ENCODE measurements around the gene LNX1. TPM values are rescaled to one million over a fixed set of nuclear protein-coding genes. Genes with fewer than 3 reads are reported as not detected.

Gene LNX1
- polyA plus RNA-seq, 3 donors, result 0.09 to 0.13 TPM; not detected in 1

DNA sequence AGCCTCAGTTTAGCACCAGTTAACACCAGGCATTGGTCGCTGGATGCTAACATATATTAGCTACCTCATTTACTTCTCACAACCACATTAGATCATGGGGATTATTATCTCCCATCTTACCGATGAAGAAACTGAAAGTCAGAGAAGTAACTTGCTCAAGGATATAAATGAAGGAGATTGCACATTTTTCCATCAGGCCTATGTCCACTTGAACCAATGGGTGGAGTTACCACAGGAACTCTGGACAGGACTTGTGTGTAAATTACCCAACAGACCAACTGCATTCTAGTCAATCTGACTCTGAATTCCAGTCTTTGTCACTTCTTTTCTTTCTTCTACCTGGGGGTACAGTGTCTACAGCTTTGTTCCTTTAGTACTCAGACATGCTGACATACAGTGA is 1.8 kb downstream of the LNX1 start:
- H3K9me3 Mint-ChIP-seq, result no peaks in the 10 kb centered on the region
- no peak for DNase-seq
- H3K36me3 Mint-ChIP-seq, result no peaks in the 10 kb centered on the region
- Histone ChIP-seq H3K36me3 (replicated peaks in 1 of 2; ENCODE audit: control insufficient read depth in 1 of 2, insufficient read depth in 2 of 2, low read length in 2 of 2) (no peaks in the 10 kb centered on the region), H2AFZ (ENCODE audit: insufficient read depth, low read depth, low read length, poor library complexity, severe bottlenecking) (no peak overlapping the region), H4K20me1 (ENCODE audit: insufficient read depth, low read length) (no peaks in the 10 kb centered on the region), H3K4me1 (ENCODE audit: control insufficient read depth in 1 of 2, insufficient read depth in 2 of 2, low read length in 2 of 2) (peaks cover 23 to 24% of the 10 kb centered on the region in 2 donors), H3K27me3 (ENCODE audit: control insufficient read depth in 2 of 2, insufficient read depth in 2 of 2, low read length in 2 of 2) (no peaks in the 10 kb centered on the region), H3K9me3 (replicated peaks in 1 of 2; ENCODE audit: control insufficient read depth in 1 of 2, insufficient read depth in 1 of 2, low read length in 2 of 2) (no peaks in the 10 kb centered on the region), H3K4me3 (replicated peaks in 1 of 3; ENCODE audit: low read depth in 2 of 3, low read length in 3 of 3) (no peak overlapping the region), H3K9ac (ENCODE audit: insufficient read depth, low read length, poor library complexity, severe bottlenecking) (no peak overlapping the region), H3K27ac (ENCODE audit: low read depth in 1 of 2, low read length in 2 of 2) (no peak overlapping the region), H3K4me2 (replicated peaks; ENCODE audit: extremely low read depth, low read length, poor library complexity, severe bottlenecking) (no peak overlapping the region), H3K79me2 (ENCODE audit: insufficient read depth, low read length) (no peaks in the 10 kb centered on the region)
- H3K4me1 Mint-ChIP-seq, result peaks cover 29% of the 10 kb centered on the region
- no peak overlapping the region for H3K27ac Mint-ChIP-seq
- TF ChIP-seq, protein P1, sequence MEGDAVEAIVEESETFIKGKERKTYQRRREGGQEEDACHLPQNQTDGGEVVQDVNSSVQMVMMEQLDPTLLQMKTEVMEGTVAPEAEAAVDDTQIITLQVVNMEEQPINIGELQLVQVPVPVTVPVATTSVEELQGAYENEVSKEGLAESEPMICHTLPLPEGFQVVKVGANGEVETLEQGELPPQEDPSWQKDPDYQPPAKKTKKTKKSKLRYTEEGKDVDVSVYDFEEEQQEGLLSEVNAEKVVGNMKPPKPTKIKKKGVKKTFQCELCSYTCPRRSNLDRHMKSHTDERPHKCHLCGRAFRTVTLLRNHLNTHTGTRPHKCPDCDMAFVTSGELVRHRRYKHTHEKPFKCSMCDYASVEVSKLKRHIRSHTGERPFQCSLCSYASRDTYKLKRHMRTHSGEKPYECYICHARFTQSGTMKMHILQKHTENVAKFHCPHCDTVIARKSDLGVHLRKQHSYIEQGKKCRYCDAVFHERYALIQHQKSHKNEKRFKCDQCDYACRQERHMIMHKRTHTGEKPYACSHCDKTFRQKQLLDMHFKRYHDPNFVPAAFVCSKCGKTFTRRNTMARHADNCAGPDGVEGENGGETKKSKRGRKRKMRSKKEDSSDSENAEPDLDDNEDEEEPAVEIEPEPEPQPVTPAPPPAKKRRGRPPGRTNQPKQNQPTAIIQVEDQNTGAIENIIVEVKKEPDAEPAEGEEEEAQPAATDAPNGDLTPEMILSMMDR (IDR thresholded peaks at IDR 0.05), result no peak
- peaks cover 2 to 13% (median 9%) of the 10 kb centered on the region in 3 donors for H3K27me3 Mint-ChIP-seq (ENCODE audit: low read depth in 3 of 3)
- H3K4me3 Mint-ChIP-seq, result no peak overlapping the region
- intact Hi-C loops (cut with micrococcal nuclease), result no loop called here
- WGBS (ENCODE audit: insufficient coverage), result 100% methylated on average over 1 of the region's 2 CpGs

DNA sequence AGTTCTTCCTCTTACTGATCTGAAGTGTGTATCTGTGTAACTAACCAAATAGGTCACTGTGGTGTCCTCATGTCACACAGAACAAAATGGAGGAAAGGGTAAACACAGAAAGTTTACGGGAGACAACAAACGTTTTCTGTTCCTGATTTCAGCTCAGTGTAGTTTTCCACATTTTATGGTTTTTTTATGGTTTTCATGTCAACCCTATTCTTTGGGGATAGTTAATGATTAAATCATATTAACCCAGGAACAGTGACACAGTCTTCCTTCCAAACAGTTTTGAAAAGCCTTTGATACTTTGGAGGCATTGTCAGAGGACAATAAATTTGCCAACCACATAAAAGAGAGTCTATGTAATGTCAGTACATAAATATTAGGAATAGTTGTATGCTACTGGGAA is 4.2 kb downstream of the LNX1 start:
- WGBS (ENCODE audit: insufficient coverage), result no CpG with 5 or more reads among the region's 2 CpGs
- no peak for DNase-seq
- peaks cover 11% of the 10 kb centered on the region in 2 donors for H3K4me1 ChIP-seq (ENCODE audit: control insufficient read depth in 1 of 2, insufficient read depth in 2 of 2, low read length in 2 of 2)
- H3K4me3 ChIP-seq (replicated peaks in 1 of 3; ENCODE audit: low read depth in 2 of 3, low read length in 3 of 3), result no peak overlapping the region
- Mint-ChIP-seq H3K27ac (no peak overlapping the region), H3K9me3 (no peaks in the 10 kb centered on the region), H3K4me3 (no peak overlapping the region), H3K4me1 (peaks cover 16% of the 10 kb centered on the region), H3K36me3 (no peaks in the 10 kb centered on the region), H3K27me3 (ENCODE audit: low read depth in 3 of 3) (peaks cover 2 to 12% (median 10%) of the 10 kb centered on the region in 3 donors)
- no peak overlapping the region for H3K27ac ChIP-seq (ENCODE audit: low read depth in 1 of 2, low read length in 2 of 2)
- TF ChIP-seq, protein P1 (IDR thresholded peaks at IDR 0.05), result no peak
- H3K36me3 ChIP-seq (replicated peaks in 1 of 2; ENCODE audit: control insufficient read depth in 1 of 2, insufficient read depth in 2 of 2, low read length in 2 of 2), result no peaks in the 10 kb centered on the region
- H3K27me3 ChIP-seq (ENCODE audit: control insufficient read depth in 2 of 2, insufficient read depth in 2 of 2, low read length in 2 of 2), result no peaks in the 10 kb centered on the region
- no peak overlapping the region for H3K4me2 ChIP-seq (replicated peaks; ENCODE audit: extremely low read depth, low read length, poor library complexity, severe bottlenecking)
- intact Hi-C loops (cut with micrococcal nuclease), result no loop called here
- no peak overlapping the region for H3K9ac ChIP-seq (ENCODE audit: insufficient read depth, low read length, poor library complexity, severe bottlenecking)
- H3K9me3 ChIP-seq (replicated peaks in 1 of 2; ENCODE audit: control insufficient read depth in 1 of 2, insufficient read depth in 1 of 2, low read length in 2 of 2), result no peaks in the 10 kb centered on the region
- no peaks in the 10 kb centered on the region for H4K20me1 ChIP-seq (ENCODE audit: insufficient read depth, low read length)
- H3K79me2 ChIP-seq (ENCODE audit: insufficient read depth, low read length), result no peaks in the 10 kb centered on the region
- no peak overlapping the region for H2AFZ ChIP-seq (ENCODE audit: insufficient read depth, low read depth, low read length, poor library complexity, severe bottlenecking)

Data from CD14-positive monocyte (primary cell).